CD4-positive, CD25-positive, alpha-beta regulatory T cell (primary cell): ENCODE measurements around the gene VTI1A. TPM values are rescaled to one million over a fixed set of nuclear protein-coding genes. Genes with fewer than 3 reads are reported as not detected.

ENCODE experiments used
- ATAC-seq, 2 donors: fragments of 150-1000 bp; cut with Tn5 transposase; one replicate each; pipeline ENCODE4 v1.10.0; 2021; ENCODE audit warnings: low read depth in 2 of 2, moderate number of reproducible peaks in 2 of 2, moderate library complexity in 1 of 2
- DNase-seq, 3 donors: peaks; one replicate each; pipeline versions ENCODE4 v3.0.0 to v3.0.0-alpha.2; 2012 to 2022; ENCODE audit warnings: mixed read lengths in 1 of 3
- H3K27ac ChIP-seq: one replicate; pipeline ENCODE4 v1.7.0; 2013; ENCODE audit warnings: mild to moderate bottlenecking, low read length; ENCODE audit not compliant: insufficient read depth, poor library complexity, severe bottlenecking
- H3K27me3 ChIP-seq: one replicate; pipeline ENCODE4 v1.7.0; 2013; ENCODE audit warnings: low read length; ENCODE audit not compliant: control insufficient read depth, insufficient read depth
- H3K36me3 ChIP-seq: one replicate; pipeline ENCODE4 v1.7.0; 2013; ENCODE audit warnings: mild to moderate bottlenecking, low read length, moderate library complexity; ENCODE audit not compliant: control insufficient read depth, insufficient read depth
- H3K4me1 ChIP-seq: 2 replicates; pipeline ENCODE4 v1.7.0; 2013; ENCODE audit warnings: mild to moderate bottlenecking, low read length; ENCODE audit not compliant: insufficient read depth, control insufficient read depth, poor library complexity, severe bottlenecking
- H3K4me3 ChIP-seq: one replicate; pipeline ENCODE4 v1.7.0; 2013; ENCODE audit warnings: low read depth, mild to moderate bottlenecking, low read length, moderate library complexity
- H3K9me3 ChIP-seq, 2 experiments: 1 replicate in 1 of 2; 2 replicates in 1 of 2; pipeline ENCODE4 v1.7.0; 2013; ENCODE audit warnings: low read length in 2 of 2, mild to moderate bottlenecking in 1 of 2, moderate library complexity in 1 of 2; ENCODE audit not compliant: control insufficient read depth in 2 of 2
- H3K27ac Mint-ChIP-seq, 3 donors: one replicate each; pipeline ENCODE4 v1.8.0; 2020 to 2022; ENCODE audit warnings: mild to moderate bottlenecking in 3 of 3, mixed read lengths in 3 of 3, moderate library complexity in 2 of 3
- H3K27me3 Mint-ChIP-seq: one replicate; pipeline ENCODE4 v1.8.0; 2022; ENCODE audit warnings: mild to moderate bottlenecking, mixed read lengths
- H3K36me3 Mint-ChIP-seq: one replicate; pipeline ENCODE4 v1.8.0; 2020; ENCODE audit warnings: mixed read lengths
- H3K4me1 Mint-ChIP-seq, 4 donors: one replicate each; pipeline ENCODE4 v1.8.0; 2020 to 2022; ENCODE audit warnings: mixed read lengths in 4 of 4, mild to moderate bottlenecking in 1 of 4
- H3K4me3 Mint-ChIP-seq, 4 donors: one replicate each; pipeline ENCODE4 v1.8.0; 2020 to 2022; ENCODE audit warnings: mild to moderate bottlenecking in 4 of 4, mixed read lengths in 4 of 4, moderate library complexity in 3 of 4
- H3K9me3 Mint-ChIP-seq, 7 donors: one replicate each; pipeline ENCODE4 v1.8.0; 2020 to 2022; ENCODE audit warnings: mixed read lengths in 7 of 7, mild to moderate bottlenecking in 3 of 7, moderate library complexity in 2 of 7
- polyA plus RNA-seq, 4 donors: library from polyadenylated mRNA; unstranded; fragments of 300-500 nt; fragmentation: Illumina TruSeq; gene quantifications; one replicate each; pipeline ENCODE4 v1.2.3, GENCODE V29; 2021
- total RNA-seq: library from RNA; stranded (reverse); gene quantifications from one replicate; pipeline ENCODE4 v1.2.3, GENCODE V29; 2022

Gene VTI1A
- total and polyA plus RNA-seq, 5 donors from 2014 or later = 25.5 to 77.7 (median 35.1) TPM

DNA sequence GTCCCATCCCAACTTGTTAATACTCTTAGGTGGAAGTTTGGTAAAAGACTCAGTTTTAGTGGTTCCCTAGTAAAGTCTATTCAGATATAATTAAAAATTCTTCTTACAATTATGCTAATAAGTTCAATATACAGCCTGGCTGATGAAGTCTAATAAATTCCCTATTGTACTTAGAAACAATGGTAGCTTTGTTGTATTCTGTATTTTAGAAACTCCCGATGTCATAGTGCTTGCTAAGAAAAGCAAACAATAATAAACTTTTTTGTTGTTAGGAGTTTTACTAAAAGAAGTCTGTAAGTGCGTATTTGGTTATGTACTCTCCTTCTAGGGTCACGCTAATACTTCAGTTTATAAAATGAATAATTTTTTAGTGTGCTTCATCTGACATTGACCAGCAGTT, 206.8 kb downstream of the VTI1A start:
- ATAC-seq (no peak), DNase-seq (no peak)
- H3K9me3 ChIP-seq = no peaks in the 10 kb centered on the region
- Mint-ChIP-seq H3K27me3 (no peaks in the 10 kb centered on the region), H3K4me3 (no peak overlapping the region), H3K36me3 (peaks cover 6% of the 10 kb centered on the region), H3K4me1 (peaks cover 0 to 7% (median 3%) of the 10 kb centered on the region in 4 donors), H3K27ac (no peak overlapping the region), H3K9me3 (no peaks in the 10 kb centered on the region)
- H3K27ac ChIP-seq = no peak overlapping the region
- no peaks in the 10 kb centered on the region for H3K36me3 ChIP-seq
- H3K27me3 ChIP-seq = no peaks in the 10 kb centered on the region
- H3K4me1 ChIP-seq = no peaks in the 10 kb centered on the region
- H3K4me3 ChIP-seq = no peak overlapping the region

DNA sequence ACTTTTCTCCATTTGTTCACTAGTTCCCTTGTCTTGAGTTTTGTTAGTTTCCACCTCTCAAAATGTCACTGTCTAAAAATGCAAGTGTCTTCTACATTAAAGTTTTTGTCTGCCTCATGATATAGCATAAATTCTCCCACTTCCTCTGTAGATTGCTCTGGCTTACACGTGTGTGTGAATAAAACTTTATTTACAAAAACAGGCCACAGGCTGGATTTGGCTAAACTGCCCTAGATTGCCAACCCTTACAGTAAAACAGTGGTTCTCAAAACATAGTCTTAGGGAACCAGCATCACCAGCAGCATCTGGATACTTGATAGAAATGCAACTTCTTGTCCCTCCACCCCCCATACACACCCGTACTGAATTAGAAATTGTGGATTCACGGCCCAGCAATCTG, 207.8 kb downstream of the VTI1A start:
- no peak overlapping the region for H3K4me3 Mint-ChIP-seq
- peaks cover 9% of the 10 kb centered on the region for H3K36me3 Mint-ChIP-seq
- H3K27me3 Mint-ChIP-seq = no peaks in the 10 kb centered on the region
- no peaks in the 10 kb centered on the region for H3K27me3 ChIP-seq
- no peaks in the 10 kb centered on the region for H3K4me1 ChIP-seq
- no peaks in the 10 kb centered on the region for H3K9me3 Mint-ChIP-seq
- H3K4me1 Mint-ChIP-seq = peaks cover 0 to 9% (median 3%) of the 10 kb centered on the region in 4 donors
- H3K9me3 ChIP-seq = no peaks in the 10 kb centered on the region
- DNase-seq (no peak), ATAC-seq (no peak)
- no peak overlapping the region for H3K4me3 ChIP-seq
- no peak overlapping the region for H3K27ac ChIP-seq
- no peaks in the 10 kb centered on the region for H3K36me3 ChIP-seq
- H3K27ac Mint-ChIP-seq = no peak overlapping the region

DNA sequence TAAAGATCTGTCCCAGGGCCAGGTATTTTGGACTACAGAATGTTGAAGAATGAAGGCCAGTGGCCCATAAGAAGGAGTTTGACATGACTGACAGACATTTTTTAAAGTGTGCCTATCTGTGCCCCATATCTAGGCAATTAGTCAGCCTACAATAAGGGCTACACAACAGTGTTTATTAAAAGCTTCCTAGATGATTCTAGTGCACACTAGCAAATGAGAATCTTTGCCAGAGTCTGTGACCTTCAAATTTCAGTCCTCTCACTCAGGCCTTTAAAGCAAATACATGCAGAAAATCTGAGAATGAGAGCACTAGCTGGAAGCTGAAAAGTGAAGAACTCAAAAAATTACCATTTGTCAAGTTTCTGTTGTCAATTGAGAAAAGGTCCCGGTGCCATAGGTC, 208.7 kb downstream of the VTI1A start:
- H3K4me3 Mint-ChIP-seq = no peak overlapping the region
- Histone ChIP-seq H3K36me3 (no peaks in the 10 kb centered on the region), H3K27ac (no peak overlapping the region), H3K4me3 (no peak overlapping the region), H3K27me3 (no peaks in the 10 kb centered on the region), H3K4me1 (no peaks in the 10 kb centered on the region), H3K9me3 (no peaks in the 10 kb centered on the region)
- H3K36me3 Mint-ChIP-seq = peaks cover 9% of the 10 kb centered on the region
- ATAC-seq = no peak
- peaks cover 0 to 9% (median 0%) of the 10 kb centered on the region in 4 donors for H3K4me1 Mint-ChIP-seq
- no peaks in the 10 kb centered on the region for H3K27me3 Mint-ChIP-seq
- no peak for DNase-seq
- H3K27ac Mint-ChIP-seq = no peak overlapping the region
- no peaks in the 10 kb centered on the region for H3K9me3 Mint-ChIP-seq

DNA sequence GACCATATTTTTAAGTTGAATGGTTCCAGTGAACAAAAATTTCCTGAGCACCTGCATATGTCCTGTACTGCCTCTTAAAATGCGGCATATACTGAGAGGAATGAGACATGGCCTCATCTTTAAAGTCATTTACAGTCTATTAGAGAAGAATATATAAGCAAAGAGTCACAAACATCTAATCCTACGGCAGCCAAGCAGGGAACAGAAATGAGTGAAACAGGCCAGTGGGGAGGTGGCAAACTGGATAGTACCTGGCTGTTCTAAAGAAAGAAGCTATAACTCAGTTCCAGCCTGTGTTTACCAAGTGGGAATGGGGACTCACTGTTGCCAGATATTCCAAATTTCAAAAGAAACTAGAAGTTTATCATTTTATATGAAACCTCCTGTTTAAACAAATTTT, 211.4 kb downstream of the VTI1A start:
- Mint-ChIP-seq H3K36me3 (peaks cover 13% of the 10 kb centered on the region), H3K27ac (peak overlapping the region in 1 of 3 donors; percentile 20), H3K4me3 (no peak overlapping the region), H3K9me3 (no peaks in the 10 kb centered on the region), H3K27me3 (no peaks in the 10 kb centered on the region), H3K4me1 (peaks cover 0 to 9% (median 0%) of the 10 kb centered on the region in 4 donors)
- ATAC-seq (no peak), DNase-seq (no peak)
- no peaks in the 10 kb centered on the region for H3K36me3 ChIP-seq
- no peaks in the 10 kb centered on the region for H3K27me3 ChIP-seq
- no peak overlapping the region for H3K27ac ChIP-seq
- H3K4me3 ChIP-seq = no peak overlapping the region
- no peaks in the 10 kb centered on the region for H3K9me3 ChIP-seq
- H3K4me1 ChIP-seq = no peaks in the 10 kb centered on the region

DNA sequence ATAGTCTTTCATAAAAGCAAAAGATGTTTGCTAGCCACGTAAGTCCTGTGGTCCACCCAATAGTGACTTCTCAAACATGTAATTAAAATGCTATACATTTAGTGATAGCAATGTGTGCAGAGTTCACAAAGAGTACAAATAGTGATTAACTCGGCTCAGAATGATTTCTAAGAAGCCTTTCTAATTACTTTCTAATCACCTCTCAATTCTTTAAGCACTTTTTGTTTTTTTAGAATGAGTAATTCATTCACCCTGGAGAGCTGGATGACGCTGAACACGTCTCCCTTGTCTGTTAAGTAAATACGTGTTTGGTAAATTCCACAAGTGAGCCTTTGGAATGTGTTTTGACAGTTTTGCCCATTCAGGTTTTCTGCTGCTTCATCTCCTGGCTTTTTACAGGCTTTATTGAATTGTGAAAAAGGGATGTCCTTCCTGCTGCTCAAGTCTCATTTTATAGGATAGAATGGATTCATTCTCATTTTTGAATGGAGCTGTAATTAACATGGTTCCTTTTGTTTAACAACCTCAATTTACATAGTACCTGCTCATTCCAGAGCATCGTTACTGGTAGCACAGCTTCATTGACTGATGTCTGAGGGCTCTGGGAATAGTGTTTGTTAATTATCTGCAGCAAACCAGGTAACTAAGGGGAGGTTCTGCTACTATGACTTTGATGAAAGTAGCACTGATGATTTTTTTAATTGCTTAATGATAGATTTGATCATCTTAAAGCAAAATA, 212.1 kb downstream of the VTI1A start:
- Mint-ChIP-seq H3K27ac (no peak overlapping the region), H3K27me3 (no peaks in the 10 kb centered on the region), H3K9me3 (no peaks in the 10 kb centered on the region), H3K36me3 (peaks cover 13% of the 10 kb centered on the region), H3K4me1 (peaks cover 0 to 11% (median 0%) of the 10 kb centered on the region in 4 donors), H3K4me3 (no peak overlapping the region)
- ATAC-seq (no peak), DNase-seq (no peak)
- H3K4me3 ChIP-seq = no peak overlapping the region
- no peaks in the 10 kb centered on the region for H3K27me3 ChIP-seq
- H3K4me1 ChIP-seq = no peaks in the 10 kb centered on the region
- H3K36me3 ChIP-seq = no peaks in the 10 kb centered on the region
- H3K9me3 ChIP-seq = no peaks in the 10 kb centered on the region
- H3K27ac ChIP-seq = no peak overlapping the region

DNA sequence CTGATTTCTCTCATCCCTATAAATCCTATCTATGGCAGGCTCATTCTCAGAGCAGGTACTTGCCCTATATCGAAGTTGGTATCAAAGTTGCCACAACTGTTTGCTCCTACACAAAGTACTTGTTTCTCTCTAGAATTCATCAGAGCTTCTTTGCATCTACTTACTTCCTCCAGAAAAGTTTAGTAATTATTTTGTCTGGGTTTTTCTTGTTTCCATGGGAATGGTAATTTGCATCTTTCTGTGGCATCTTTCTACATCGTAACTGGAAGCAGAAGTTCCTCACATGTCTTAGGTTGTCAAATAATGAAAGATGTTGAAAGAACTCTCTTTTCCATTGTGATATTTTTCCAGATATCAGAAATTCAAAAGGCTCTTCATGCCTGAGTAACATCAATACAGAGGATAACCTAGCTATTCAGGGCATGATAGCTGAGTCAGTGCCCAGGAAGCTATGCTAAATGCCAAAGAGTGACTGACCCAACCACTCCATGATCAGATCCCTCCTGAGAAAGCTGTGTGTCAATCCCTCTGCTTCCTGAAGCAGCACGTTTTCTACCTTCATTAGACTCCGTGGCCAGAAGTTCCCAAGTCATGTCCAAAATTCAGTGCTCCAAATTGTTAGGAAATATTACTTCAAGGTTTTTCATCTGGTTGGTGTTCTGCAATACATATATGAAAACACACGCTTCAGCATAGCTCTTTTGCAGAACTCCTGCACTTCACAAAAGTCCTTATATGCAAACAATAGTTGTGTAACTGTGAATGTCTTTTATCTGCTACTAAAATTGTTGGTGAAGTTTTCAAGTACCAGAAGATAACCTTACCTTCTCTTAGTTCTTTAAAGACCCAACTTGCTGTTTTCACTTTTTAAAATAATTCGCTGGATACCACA, 216.5 kb downstream of the VTI1A start:
- no peak for ATAC-seq
- no peaks in the 10 kb centered on the region for H3K9me3 ChIP-seq
- Mint-ChIP-seq H3K9me3 (no peaks in the 10 kb centered on the region), H3K4me3 (no peak overlapping the region), H3K4me1 (peaks cover 0 to 4% (median 0%) of the 10 kb centered on the region in 4 donors), H3K27me3 (no peaks in the 10 kb centered on the region), H3K27ac (no peak overlapping the region), H3K36me3 (peaks cover 26% of the 10 kb centered on the region)
- DNase-seq = no peak
- H3K27me3 ChIP-seq = no peaks in the 10 kb centered on the region
- no peak overlapping the region for H3K27ac ChIP-seq
- peaks cover 1% of the 10 kb centered on the region for H3K36me3 ChIP-seq
- H3K4me1 ChIP-seq = no peaks in the 10 kb centered on the region
- H3K4me3 ChIP-seq = no peak overlapping the region

DNA sequence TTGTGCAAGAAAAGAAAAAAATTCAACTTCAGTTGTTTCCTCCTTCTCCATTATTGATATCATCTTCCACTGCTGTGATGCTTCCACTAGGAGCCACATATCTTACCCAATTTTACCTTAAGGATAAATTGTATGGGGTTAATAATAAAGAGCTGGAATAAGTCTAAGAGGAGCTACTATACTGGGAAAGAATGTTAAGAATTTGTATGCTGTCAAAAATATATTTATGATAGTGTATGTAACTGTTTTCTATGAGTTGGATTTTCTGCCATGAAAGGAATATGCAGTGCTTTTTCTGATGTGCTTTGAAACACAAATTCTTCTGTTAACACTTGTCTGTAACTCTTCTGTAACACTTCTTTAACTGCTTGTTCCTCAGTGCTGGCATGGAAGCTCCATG, 219.1 kb downstream of the VTI1A start:
- ATAC-seq (no peak), DNase-seq (no peak)
- Mint-ChIP-seq H3K9me3 (no peaks in the 10 kb centered on the region), H3K27me3 (no peaks in the 10 kb centered on the region), H3K27ac (no peak overlapping the region), H3K4me1 (peaks cover 0 to 2% (median 0%) of the 10 kb centered on the region in 4 donors), H3K4me3 (no peak overlapping the region), H3K36me3 (peaks cover 38% of the 10 kb centered on the region)
- no peak overlapping the region for H3K27ac ChIP-seq
- H3K27me3 ChIP-seq = no peaks in the 10 kb centered on the region
- H3K4me3 ChIP-seq = no peak overlapping the region
- H3K4me1 ChIP-seq = no peaks in the 10 kb centered on the region
- no peaks in the 10 kb centered on the region for H3K9me3 ChIP-seq
- H3K36me3 ChIP-seq = peaks cover 12% of the 10 kb centered on the region
